Thoracic aorta (tissue), 2 donors: ENCODE data around the gene MSL3. TPM values are rescaled to one million over a fixed set of nuclear protein-coding genes. Genes with fewer than 3 reads are reported as not detected.
A peak's percentile ranks its signal among the peaks of the same experiment; 100 is the strongest.

ENCODE experiments used
- ATAC-seq: fragments of 150-250 bp; one replicate; pipeline ENCODE4 v1.8.0; 2017; ENCODE audit warnings: low read depth; ENCODE audit not compliant: insufficient number of reproducible peaks, low FRiP score
- DNase-seq: peaks from one replicate; pipeline ENCODE4 v3.0.0-alpha.2; 2020; ENCODE audit warnings: low spot score
- H3K27ac ChIP-seq, 2 donors: fragments of 200-600 bp; sonication (generic); 1 replicate in 1 of 2; 2 replicates in 1 of 2; pipeline ENCODE4 v1.5.1; 2016; ENCODE audit warnings: mild to moderate bottlenecking in 2 of 2, moderate library complexity in 2 of 2
- H3K27me3 ChIP-seq: fragments of 200-600 bp; sonication (generic); replicated peaks from 2 replicates; pipeline ENCODE4 v1.6.0; 2016; ENCODE audit warnings: mild to moderate bottlenecking; ENCODE audit not compliant: insufficient read depth
- H3K36me3 ChIP-seq: fragments of 200-600 bp; sonication (generic); one replicate; pipeline ENCODE4 v1.5.1; 2016
- H3K4me1 ChIP-seq, 2 donors: fragments of 200-600 bp; sonication (generic); 1 replicate in 1 of 2; 2 replicates in 1 of 2; pipeline versions ENCODE4 v1.5.1 to v1.6.0; 2016; ENCODE audit warnings: low read depth in 2 of 2, mild to moderate bottlenecking in 1 of 2; ENCODE audit not compliant: control insufficient read depth in 1 of 2
- H3K4me3 ChIP-seq: fragments of 200-600 bp; sonication (generic); 2 replicates; pipeline ENCODE4 v1.5.1; 2016; ENCODE audit warnings: mild to moderate bottlenecking
- H3K9me3 ChIP-seq: fragments of 200-600 bp; sonication (generic); 2 replicates; pipeline ENCODE4 v1.5.1; 2016
- total RNA-seq, 2 donors: library from RNA; depleted of rRNA; stranded (reverse); fragments of >200 nt; gene quantifications; one replicate each; pipeline versions ENCODE4 v1.1.0 to v1.2.3, GENCODE V29; 2016
- TF ChIP-seq, protein P1 (sequence below): fragments of 200-600 bp; sonication (generic); IDR thresholded peaks from one replicate; pipeline ENCODE4 v1.5.1; 2019; ENCODE audit warnings: antibody characterized with exemption

The MSL3 gene
- total RNA-seq, 2 donors from 2014 or later, result 25.5 to 25.8 TPM

DNA sequence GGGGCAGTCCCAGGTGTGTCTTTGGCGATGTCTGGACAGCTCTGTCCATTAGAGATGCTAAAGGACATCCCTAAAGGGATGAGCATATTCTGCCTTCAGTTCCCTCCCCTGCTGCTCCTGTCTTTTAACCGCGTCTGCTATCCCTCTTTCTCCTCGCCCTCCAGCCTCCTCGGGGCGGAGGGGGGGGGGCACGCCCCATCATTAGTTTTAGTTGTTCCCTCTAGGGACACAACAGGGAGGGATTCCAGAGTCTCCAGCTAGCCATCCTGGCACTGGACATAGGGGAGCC is 1.1 kb downstream of the MSL3 start:
- TF ChIP-seq, protein P1, sequence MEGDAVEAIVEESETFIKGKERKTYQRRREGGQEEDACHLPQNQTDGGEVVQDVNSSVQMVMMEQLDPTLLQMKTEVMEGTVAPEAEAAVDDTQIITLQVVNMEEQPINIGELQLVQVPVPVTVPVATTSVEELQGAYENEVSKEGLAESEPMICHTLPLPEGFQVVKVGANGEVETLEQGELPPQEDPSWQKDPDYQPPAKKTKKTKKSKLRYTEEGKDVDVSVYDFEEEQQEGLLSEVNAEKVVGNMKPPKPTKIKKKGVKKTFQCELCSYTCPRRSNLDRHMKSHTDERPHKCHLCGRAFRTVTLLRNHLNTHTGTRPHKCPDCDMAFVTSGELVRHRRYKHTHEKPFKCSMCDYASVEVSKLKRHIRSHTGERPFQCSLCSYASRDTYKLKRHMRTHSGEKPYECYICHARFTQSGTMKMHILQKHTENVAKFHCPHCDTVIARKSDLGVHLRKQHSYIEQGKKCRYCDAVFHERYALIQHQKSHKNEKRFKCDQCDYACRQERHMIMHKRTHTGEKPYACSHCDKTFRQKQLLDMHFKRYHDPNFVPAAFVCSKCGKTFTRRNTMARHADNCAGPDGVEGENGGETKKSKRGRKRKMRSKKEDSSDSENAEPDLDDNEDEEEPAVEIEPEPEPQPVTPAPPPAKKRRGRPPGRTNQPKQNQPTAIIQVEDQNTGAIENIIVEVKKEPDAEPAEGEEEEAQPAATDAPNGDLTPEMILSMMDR, result no peak
- DNase-seq, result no peak
- H3K9me3 ChIP-seq, result no peaks in the 10 kb centered on the region
- H3K36me3 ChIP-seq, result no peaks in the 10 kb centered on the region
- no peaks in the 10 kb centered on the region for H3K27me3 ChIP-seq
- peak overlapping the region; percentile 86 to 87 for H3K27ac ChIP-seq
- ATAC-seq, result no peak
- peak overlapping the region; percentile 86 for H3K4me3 ChIP-seq
- H3K4me1 ChIP-seq, result no peaks in the 10 kb centered on the region

DNA sequence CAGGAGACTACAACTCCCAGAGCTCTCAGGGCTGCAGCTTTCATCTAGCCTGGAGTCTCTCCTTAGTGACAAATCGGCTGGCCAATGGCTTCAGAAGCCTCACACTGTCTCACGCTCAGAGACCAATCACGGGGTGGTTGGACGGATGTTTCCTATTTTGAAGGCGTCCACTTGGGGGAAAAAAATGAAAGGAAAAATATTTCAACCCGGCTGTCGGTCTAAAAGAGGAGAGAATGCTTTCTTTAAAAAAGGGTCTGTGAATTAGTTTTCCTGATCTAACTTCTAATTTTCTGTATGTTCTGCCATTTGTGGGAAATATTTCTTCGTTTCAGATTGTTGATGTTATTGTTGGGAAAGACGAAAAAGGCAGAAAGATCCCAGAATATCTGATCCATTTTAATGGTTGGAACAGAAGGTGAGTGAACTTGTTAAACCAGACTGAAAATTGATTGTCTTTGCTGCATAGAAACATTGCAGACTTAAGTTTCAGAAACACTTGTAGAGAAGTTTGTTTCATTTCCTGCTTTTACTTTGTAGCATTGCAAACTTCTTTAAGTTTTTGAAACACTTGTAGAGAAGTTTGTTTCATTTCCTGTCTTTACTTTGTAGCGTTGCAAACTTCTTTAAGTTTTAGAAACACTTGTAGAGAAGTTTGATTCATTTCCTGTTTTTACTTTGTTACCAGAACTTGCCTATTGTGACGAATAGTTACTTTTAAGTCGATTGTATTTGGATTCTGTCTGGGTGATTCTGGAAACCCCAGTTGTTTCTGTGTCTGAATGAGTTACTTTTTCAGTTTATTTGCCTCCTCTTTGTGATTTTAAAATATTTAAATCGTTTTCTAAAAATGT is 1.6 kb downstream of the MSL3 start:
- DNase-seq, result peak; percentile 42
- H3K27ac ChIP-seq, result peak overlapping the region; percentile 86 to 87

DNA sequence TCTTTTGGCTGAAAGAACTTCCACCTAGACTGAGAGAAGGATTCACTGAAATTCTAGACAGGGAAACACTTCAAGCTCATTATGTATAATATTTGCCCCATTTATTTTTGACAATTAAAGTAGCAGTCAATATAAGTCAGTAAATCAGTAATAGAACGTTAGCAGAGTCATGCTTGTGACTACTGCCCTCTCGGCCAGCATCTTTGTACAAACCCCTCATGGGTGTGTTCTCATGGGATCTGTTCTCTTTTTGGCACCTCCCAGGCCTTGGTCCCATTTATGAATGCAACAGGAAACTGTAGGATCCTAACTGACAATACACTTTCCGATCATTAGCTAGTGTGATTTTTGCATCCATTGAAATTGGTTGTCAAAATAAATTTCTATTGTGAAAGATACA is 2.9 kb downstream of the MSL3 start:
- Histone ChIP-seq H3K4me3 (no peak overlapping the region), H3K27me3 (no peaks in the 10 kb centered on the region), H3K9me3 (no peaks in the 10 kb centered on the region), H3K4me1 (no peaks in the 10 kb centered on the region), H3K27ac (no peak overlapping the region), H3K36me3 (peaks cover 6% of the 10 kb centered on the region)
- DNase-seq, result no peak
- no peak for ATAC-seq
- TF ChIP-seq, protein P1, result no peak

More for the DNA sequence above, 1.6 kb downstream of the MSL3 start:
- peak; percentile 96 for ATAC-seq
- Histone ChIP-seq H3K4me3 (peak overlapping the region; percentile 86), H3K4me1 (no peaks in the 10 kb centered on the region), H3K9me3 (no peaks in the 10 kb centered on the region), H3K36me3 (no peaks in the 10 kb centered on the region), H3K27me3 (no peaks in the 10 kb centered on the region)
- TF ChIP-seq, protein P1, result no peak

DNA sequence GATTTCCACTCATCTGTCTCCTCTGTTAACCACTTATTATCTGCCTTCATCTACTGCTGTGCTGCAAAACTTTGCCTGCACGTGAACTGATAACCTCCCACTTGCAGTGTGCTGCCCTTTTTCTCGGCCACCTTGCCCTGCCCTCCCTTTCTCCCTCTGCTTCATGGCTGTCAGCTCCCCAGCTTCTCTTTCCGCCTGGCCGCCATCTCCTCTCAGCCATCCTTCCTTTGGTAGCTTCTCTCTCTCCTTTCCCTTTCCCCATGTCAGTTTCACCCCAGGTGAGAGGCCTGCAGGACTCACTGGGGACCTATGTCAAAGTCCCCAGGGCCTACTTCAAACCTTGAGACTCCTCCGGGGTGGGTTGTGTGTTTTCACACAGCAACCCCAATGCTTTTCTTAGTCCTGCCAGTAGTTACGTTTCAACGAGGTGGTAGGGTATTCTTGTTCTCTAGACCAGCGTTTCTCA is 6.6 kb downstream of the MSL3 start:
- no peak overlapping the region for H3K4me3 ChIP-seq
- no peak overlapping the region for H3K27ac ChIP-seq
- TF ChIP-seq, protein P1, result no peak
- no peaks in the 10 kb centered on the region for H3K4me1 ChIP-seq
- peaks cover 6% of the 10 kb centered on the region for H3K36me3 ChIP-seq
- ATAC-seq, result no peak
- H3K9me3 ChIP-seq, result no peaks in the 10 kb centered on the region
- no peak for DNase-seq
- H3K27me3 ChIP-seq, result no peaks in the 10 kb centered on the region

DNA sequence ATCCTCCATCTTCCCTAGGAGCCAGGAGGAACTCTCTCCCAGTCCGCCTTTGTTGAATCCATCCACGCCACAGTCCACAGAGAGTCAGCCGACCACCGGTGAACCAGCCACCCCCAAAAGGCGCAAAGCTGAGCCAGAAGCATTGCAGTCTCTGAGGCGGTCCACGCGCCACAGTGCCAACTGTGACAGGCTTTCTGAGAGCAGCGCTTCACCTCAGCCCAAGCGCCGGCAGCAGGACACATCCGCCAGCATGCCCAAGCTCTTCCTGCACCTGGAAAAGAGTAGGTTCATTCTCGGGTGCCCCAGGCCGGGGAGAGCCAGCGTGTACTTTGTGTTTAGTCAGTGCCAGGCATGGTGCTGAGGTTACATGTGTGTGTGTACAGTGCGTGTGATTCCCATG is 7.4 kb downstream of the MSL3 start:
- no peak overlapping the region for H3K27ac ChIP-seq
- ATAC-seq (no peak), DNase-seq (no peak)
- H3K27me3 ChIP-seq, result no peaks in the 10 kb centered on the region
- no peak overlapping the region for H3K4me3 ChIP-seq
- TF ChIP-seq, protein P1, result no peak
- H3K4me1 ChIP-seq, result no peaks in the 10 kb centered on the region
- H3K36me3 ChIP-seq, result peaks cover 6% of the 10 kb centered on the region
- no peaks in the 10 kb centered on the region for H3K9me3 ChIP-seq
